ENCODE data around the gene ZNRF1. TPM values are rescaled to one million over a fixed set of nuclear protein-coding genes. Genes with fewer than 3 reads are reported as not detected.
A peak's percentile ranks its signal among the peaks of the same experiment; 100 is the strongest.

ZNRF1 gene
- total and polyA plus RNA-seq, 2 of the 13 experiments (the other 11 are each of a cell fraction or from before 2014, with no cell fraction given) = 43.9 to 58.7 TPM

GRCh38 chr16:75027520-75028300 lies 28.9 kb downstream of the ZNRF1 start:
- Histone ChIP-seq H3K27me3 (ENCODE audit: control insufficient read depth in 1 of 2, insufficient read depth in 2 of 2, low read length in 2 of 2) (no peaks in the 10 kb centered on the region), H2AFZ (ENCODE audit: low read length) (no peak overlapping the region), H3K4me2 (ENCODE audit: low read depth, low read length) (no peak overlapping the region), H3K9me3 (ENCODE audit: low read length) (no peaks in the 10 kb centered on the region), H3K4me1 (ENCODE audit: insufficient read depth, low read length) (peaks cover 52% of the 10 kb centered on the region), H3K27ac (ENCODE audit: extremely low read length, insufficient read depth, low read length) (peak overlapping the region; percentile 16), H3K4me3 (replicated peaks in 1 of 3; ENCODE audit: insufficient read depth in 1 of 3, low read depth in 2 of 3, low read length in 3 of 3) (no peak overlapping the region), H3K79me2 (ENCODE audit: insufficient read depth, low read length) (peaks cover 93% of the 10 kb centered on the region), H4K20me1 (ENCODE audit: insufficient read depth, low read length) (peaks cover 17% of the 10 kb centered on the region), H3K36me3 (replicated peaks in 1 of 2; ENCODE audit: control insufficient read depth in 1 of 2, insufficient read depth in 2 of 2, low read length in 2 of 2) (no peaks in the 10 kb centered on the region; a peak in 1 of 5 replicates), H3K9ac (ENCODE audit: insufficient read depth, low read depth, low read length) (no peak overlapping the region)
- intact Hi-C loops (cut with micrococcal nuclease; ENCODE audit: unreplicated experiment) = no loop called here
- DNase-seq (ENCODE audit: low spot score) = no peak
- no TSS peak for BruUV-seq (replicated peaks)
- in situ Hi-C loops (cut with HindIII; ENCODE audit: extremely low pct_ligation_motif_present, low pct_unique_long_range_greater_than_20kb) = no loop called here
- FAIRE-seq = no peak
- 93% methylated on average over 6 of the region's 6 CpGs for WGBS (ENCODE audit: low lambda C conversion rate)
- ChIA-PET POLR2A (interaction anchor here (1.5 kb wide), 1 partner anchor 8 kb away, joined by 6 read pairs; no protein-coding TSS in a partner anchor), CTCF (ENCODE audit: low intra/inter-chr PET ratio, low total read pairs) (no interaction called here)
- TF ChIP-seq HNRNPL (IDR thresholded peaks at IDR 0.05; ENCODE audit: low read depth, low read length) (no peak), TMF1 (CRISPR knock-in tag; IDR thresholded peaks at IDR 0.05; ENCODE audit: low read depth) (no peak), CREM (IDR thresholded peaks at IDR 0.05) (no peak), CREM (CRISPR knock-in tag; IDR thresholded peaks at IDR 0.05) (no peak), ZNF275 (CRISPR knock-in tag; IDR thresholded peaks at IDR 0.05; ENCODE audit: borderline replicate concordance) (no peak), ZNF501 (CRISPR knock-in tag; IDR thresholded peaks at IDR 0.05) (0 out of 2 replicates have a peak, but pooled peaks have one; percentile 27), ZNF839 (CRISPR knock-in tag; IDR thresholded peaks at IDR 0.05; ENCODE audit: borderline replicate concordance) (no peak), E2F5 (CRISPR knock-in tag; conservative IDR thresholded peaks at IDR 0.05) (no peak)
- TF ChIP-seq, protein P1, sequence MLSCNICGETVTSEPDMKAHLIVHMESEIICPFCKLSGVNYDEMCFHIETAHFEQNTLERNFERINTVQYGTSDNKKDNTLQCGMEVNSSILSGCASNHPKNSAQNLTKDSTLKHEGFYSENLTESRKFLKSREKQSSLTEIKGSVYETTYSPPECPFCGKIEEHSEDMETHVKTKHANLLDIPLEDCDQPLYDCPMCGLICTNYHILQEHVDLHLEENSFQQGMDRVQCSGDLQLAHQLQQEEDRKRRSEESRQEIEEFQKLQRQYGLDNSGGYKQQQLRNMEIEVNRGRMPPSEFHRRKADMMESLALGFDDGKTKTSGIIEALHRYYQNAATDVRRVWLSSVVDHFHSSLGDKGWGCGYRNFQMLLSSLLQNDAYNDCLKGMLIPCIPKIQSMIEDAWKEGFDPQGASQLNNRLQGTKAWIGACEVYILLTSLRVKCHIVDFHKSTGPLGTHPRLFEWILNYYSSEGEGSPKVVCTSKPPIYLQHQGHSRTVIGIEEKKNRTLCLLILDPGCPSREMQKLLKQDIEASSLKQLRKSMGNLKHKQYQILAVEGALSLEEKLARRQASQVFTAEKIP (CRISPR knock-in tag; IDR thresholded peaks at IDR 0.05; ENCODE audit: borderline replicate concordance) = no peak
- peak; percentile 43; the same call in 1 of the 3 replicates for ATAC-seq

All from HepG2 (cell line).